IMR-90 (cell line): ENCODE data around the gene ANXA2. TPM values are rescaled to one million over a fixed set of nuclear protein-coding genes. Genes with fewer than 3 reads are reported as not detected.

Experiments
- ATAC-seq: fragments of 200-7000 bp; cut with Tn5 transposase; 2 replicates; pipeline ENCODE4 v1.9.1; 2020; ENCODE audit warnings: low read depth, mild to moderate bottlenecking, moderate library complexity
- BruUV-seq: library from RNA; stranded (reverse); fragments of 400-500 nt; replicated peaks from 2 replicates; lab custom pipeline; 2021; lab: Mats Ljungman, UMichigan
- CTCF ChIA-PET: fragments of 300-600 bp; formaldehyde crosslinking; extraction: SDS; loops from one replicate; lab custom pipeline; 2021; ENCODE audit warnings: antibody characterized with exemption; lab: Yijun Ruan, JAX
- POLR2A ChIA-PET: fragments of 300-600 bp; sonication (Branson Sonifier 250); formaldehyde crosslinking; loops from one replicate; lab custom pipeline; 2022; ENCODE audit warnings: antibody characterized with exemption; ENCODE audit not compliant: unreplicated experiment; lab: Charles Lee
- DNase-seq: peaks from one replicate; pipeline ENCODE4 v3.0.0; 2013
- H2AFZ ChIP-seq: replicated peaks from 2 replicates; pipeline ENCODE3; 2013; ENCODE audit warnings: low read length, mild to moderate bottlenecking; ENCODE audit not compliant: poor library complexity
- H2AK5ac ChIP-seq: 2 replicates; pipeline ENCODE4 v1.6.1; 2013; ENCODE audit warnings: low read depth, low read length, inconsistent platforms
- H2AK9ac ChIP-seq: replicated peaks from 2 replicates; pipeline ENCODE3; 2013; ENCODE audit warnings: mild to moderate bottlenecking, low read depth, low read length, moderate library complexity; ENCODE audit not compliant: poor library complexity
- H2BK120ac ChIP-seq: 2 replicates; pipeline ENCODE4 v1.6.1; 2013; ENCODE audit warnings: low read depth, low read length, inconsistent platforms
- H2BK15ac ChIP-seq: 3 replicates; pipeline ENCODE4 v1.6.1; 2013; ENCODE audit warnings: low read depth, low read length, inconsistent platforms
- H2BK20ac ChIP-seq: 2 replicates; pipeline ENCODE4 v1.6.1; 2013; ENCODE audit warnings: low read depth, mild to moderate bottlenecking, inconsistent platforms, low read length, moderate library complexity
- H2BK5ac ChIP-seq: 2 replicates; pipeline ENCODE4 v1.6.1; 2013; ENCODE audit warnings: mild to moderate bottlenecking, low read depth, low read length, inconsistent platforms; ENCODE audit not compliant: poor library complexity, severe bottlenecking
- H3K14ac ChIP-seq: replicated peaks from 2 replicates; pipeline ENCODE4 v1.6.1; 2013; ENCODE audit warnings: low read depth, low read length, inconsistent platforms
- H3K18ac ChIP-seq: 2 replicates; pipeline ENCODE4 v1.6.1; 2013; ENCODE audit warnings: low read depth, low read length, control low read depth
- H3K23ac ChIP-seq: 2 replicates; pipeline ENCODE4 v1.6.1; 2013; ENCODE audit warnings: low read depth, low read length, inconsistent platforms
- H3K27ac ChIP-seq: 2 replicates; pipeline ENCODE4 v1.5.1; 2013; ENCODE audit warnings: mild to moderate bottlenecking, control low read depth, low read length; ENCODE audit not compliant: insufficient read depth
- H3K27me3 ChIP-seq: 2 replicates; pipeline ENCODE4 v1.6.1; 2013; ENCODE audit warnings: low read length; ENCODE audit not compliant: control insufficient read depth, insufficient read depth
- H3K36me3 ChIP-seq: 2 replicates; pipeline ENCODE4 v1.6.1; 2013; ENCODE audit warnings: low read length, mixed read lengths; ENCODE audit not compliant: control insufficient read depth, insufficient read depth
- H3K4ac ChIP-seq: 2 replicates; pipeline ENCODE4 v1.6.1; 2013; ENCODE audit warnings: low read depth, low read length, inconsistent platforms
- H3K4me1 ChIP-seq: 2 replicates; pipeline ENCODE4 v1.6.1; 2013; ENCODE audit warnings: low read length, mixed read lengths; ENCODE audit not compliant: control insufficient read depth, insufficient read depth
- H3K4me2 ChIP-seq: 2 replicates; pipeline ENCODE4 v1.6.1; 2013; ENCODE audit warnings: low read depth, mild to moderate bottlenecking, control low read depth, low read length, moderate library complexity
- H3K4me3 ChIP-seq: 2 replicates; pipeline ENCODE4 v1.5.1; 2013; ENCODE audit warnings: low read depth, mild to moderate bottlenecking, control low read depth, low read length, moderate library complexity; ENCODE audit not compliant: insufficient read depth
- H3K56ac ChIP-seq: 2 replicates; pipeline ENCODE4 v1.6.1; 2013; ENCODE audit warnings: low read length, inconsistent platforms; ENCODE audit not compliant: insufficient read depth; ENCODE audit errors: extremely low read depth
- H3K79me1 ChIP-seq, 2 experiments: 2 replicates each; pipeline ENCODE4 v1.6.1; 2013; ENCODE audit warnings: low read length in 2 of 2, inconsistent platforms in 1 of 2, low read depth in 1 of 2
- H3K9ac ChIP-seq: 2 replicates; pipeline ENCODE4 v1.6.1; 2013; ENCODE audit warnings: low read depth, low read length, control low read depth
- H3K9me1 ChIP-seq: 2 replicates; pipeline ENCODE4 v1.6.1; 2013; ENCODE audit warnings: low read length, inconsistent platforms; ENCODE audit not compliant: insufficient read depth
- H3K9me3 ChIP-seq: 2 replicates; pipeline ENCODE4 v1.6.1; 2013; ENCODE audit warnings: low read length; ENCODE audit not compliant: control insufficient read depth, insufficient read depth
- H4K20me1 ChIP-seq: 2 replicates; pipeline ENCODE4 v1.6.1; 2013; ENCODE audit warnings: low read length, inconsistent platforms; ENCODE audit not compliant: insufficient read depth
- H4K5ac ChIP-seq: 2 replicates; pipeline ENCODE4 v1.6.1; 2013; ENCODE audit warnings: mild to moderate bottlenecking, low read depth, low read length, control low read depth
- H4K8ac ChIP-seq, 2 experiments: 2 replicates each; pipeline ENCODE4 v1.6.1; 2013; ENCODE audit warnings: low read depth in 2 of 2, low read length in 2 of 2, control low read depth in 1 of 2, inconsistent platforms in 1 of 2
- H4K91ac ChIP-seq: 2 replicates; pipeline ENCODE4 v1.6.1; 2013; ENCODE audit warnings: low read depth, low read length, inconsistent platforms; ENCODE audit not compliant: insufficient read depth
- BHLHE40 ChIP-seq: fragments of 150-350 bp; IDR thresholded peaks from 2 replicates; pipeline ENCODE4 v1.6.1; 2016; ENCODE audit warnings: mild to moderate bottlenecking, low read depth, low read length
- CEBPB ChIP-seq: IDR thresholded peaks from 2 replicates; pipeline ENCODE4 v1.6.1; 2012; ENCODE audit warnings: low read depth, low read length, improper control_type of control experiment
- CHD1 ChIP-seq: IDR thresholded peaks from 2 replicates; pipeline ENCODE4 v1.6.1; 2012; ENCODE audit warnings: low read depth, low read length, improper control_type of control experiment
- MAFK ChIP-seq: IDR thresholded peaks from 2 replicates; pipeline ENCODE4 v1.6.1; 2012; ENCODE audit warnings: low read depth, low read length, improper control_type of control experiment
- MAZ ChIP-seq: IDR thresholded peaks from 2 replicates; pipeline ENCODE4 v1.6.1; 2012; ENCODE audit warnings: low read depth, mild to moderate bottlenecking, low read length, improper control_type of control experiment, moderate library complexity, borderline replicate concordance
- NFE2L2 ChIP-seq: fragments of 150-350 bp; IDR thresholded peaks from 2 replicates; pipeline ENCODE4 v1.6.1; 2016; ENCODE audit warnings: low read depth, mild to moderate bottlenecking, low read length
- RAD21 ChIP-seq: IDR thresholded peaks from 2 replicates; pipeline ENCODE4 v1.6.1; 2012; ENCODE audit warnings: low read length, improper control_type of control experiment
- RCOR1 ChIP-seq: IDR thresholded peaks from 2 replicates; pipeline ENCODE4 v1.6.1; 2012; ENCODE audit warnings: mild to moderate bottlenecking, low read length, improper control_type of control experiment; ENCODE audit not compliant: insufficient replicate concordance
- RFX5 ChIP-seq: IDR thresholded peaks from 2 replicates; pipeline ENCODE4 v1.8.0; 2012; ENCODE audit warnings: low read depth, mild to moderate bottlenecking, low read length, moderate library complexity
- SMC3 ChIP-seq: fragments of 150-350 bp; IDR thresholded peaks from 2 replicates; pipeline ENCODE4 v1.6.1; 2016; ENCODE audit warnings: low read depth, mild to moderate bottlenecking, antibody characterized with exemption, low read length, moderate library complexity
- WGBS, 2 experiments: methylation state at CpG; one replicate each; pipeline versions ENCODE4 v1.1.5 to v1.1.7; 2013; ENCODE audit warnings: missing lambda C conversion rate in 2 of 2; ENCODE audit not compliant: insufficient read length in 1 of 2; ENCODE audit errors: extremely low coverage in 2 of 2; 5-methylcytosine and 5-hydroxymethylcytosine counted together
- dilution Hi-C: fragments of 300-500 bp; cut with HindIII; formaldehyde crosslinking; loops from one replicate; pipeline ENCODE4 v1.14.3; 2018; ENCODE audit warnings: low sequenced_read_pairs; ENCODE audit not compliant: unreplicated experiment
- in situ Hi-C: fragments of 300-500 bp; cut with MboI; formaldehyde crosslinking; loops from 3 replicates; pipeline ENCODE4 v1.14.3; 2019; ENCODE audit warnings: low sequenced_read_pairs, inconsistent platforms, mixed read lengths
- intact Hi-C: fragments of 100-400 bp; cut with micrococcal nuclease; formaldehyde crosslinking; loops from 2 replicates; pipeline ENCODE4 v1.10.0; 2022
- polyA plus RNA-seq, 3 experiments: library from polyadenylated mRNA; depleted of rRNA; stranded (reverse); fragments of >200 nt; gene quantifications; 2 replicates each; pipeline ENCODE4 v1.2.3, GENCODE V29; 2012; ENCODE audit warnings: low replicate concordance in 1 of 3
- total RNA-seq: library from RNA; depleted of rRNA; stranded (reverse); fragments of >200 nt; gene quantifications from 2 replicates; pipeline ENCODE4 v1.2.3, GENCODE V29; 2012
- TF ChIP-seq, protein P1 (sequence below): fragments of 150-350 bp; IDR thresholded peaks from 2 replicates; pipeline ENCODE4 v1.6.1; 2017; ENCODE audit warnings: mild to moderate bottlenecking, antibody characterized with exemption, low read length, low read depth
- TF ChIP-seq, protein P2 (sequence below): fragments of 150-350 bp; IDR thresholded peaks from 2 replicates; pipeline ENCODE4 v1.6.1; 2016; ENCODE audit warnings: low read depth, mild to moderate bottlenecking, low read length, moderate library complexity, borderline replicate concordance

The ANXA2 gene
- total and polyA plus RNA-seq, 2 of the 4 experiments (the other 2 are of a cell fraction) = 7,454 to 8,412 TPM

GRCh38 chr15:60369696-60370095 lies 28.1 kb downstream of the ANXA2 start:
- peaks cover 15% of the 10 kb centered on the region for H3K9me1 ChIP-seq
- H2AFZ ChIP-seq = no peak overlapping the region
- H3K18ac ChIP-seq = no peak overlapping the region; the same call in 1 of the 2 replicates
- no peak overlapping the region; the same call in 1 of the 2 replicates for H3K14ac ChIP-seq
- ChIA-PET CTCF (no interaction called here), POLR2A (no interaction called here)
- no peak overlapping the region; the same call in 1 of the 2 replicates for H3K4ac ChIP-seq
- peaks cover 29% of the 10 kb centered on the region for H3K4me1 ChIP-seq
- intact Hi-C loops (no loop called here), dilution Hi-C loops (no loop called here), in situ Hi-C loops (no loop called here)
- H3K9me3 ChIP-seq = no peaks in the 10 kb centered on the region
- H3K79me1 ChIP-seq = peaks cover 22 to 60% of the 10 kb centered on the region in 2 experiments
- no peak overlapping the region for H3K9ac ChIP-seq
- ATAC-seq (no peak), DNase-seq (no peak)
- no peak overlapping the region for H2BK20ac ChIP-seq
- H2BK15ac ChIP-seq = no peak overlapping the region
- TF ChIP-seq RCOR1 (no peak), RFX5 (no peak), CEBPB (no peak), NFE2L2 (no peak), BHLHE40 (no peak), SMC3 (no peak), MAZ (no peak), RAD21 (no peak), MAFK (no peak), CHD1 (no peak)
- TF ChIP-seq, protein P1, sequence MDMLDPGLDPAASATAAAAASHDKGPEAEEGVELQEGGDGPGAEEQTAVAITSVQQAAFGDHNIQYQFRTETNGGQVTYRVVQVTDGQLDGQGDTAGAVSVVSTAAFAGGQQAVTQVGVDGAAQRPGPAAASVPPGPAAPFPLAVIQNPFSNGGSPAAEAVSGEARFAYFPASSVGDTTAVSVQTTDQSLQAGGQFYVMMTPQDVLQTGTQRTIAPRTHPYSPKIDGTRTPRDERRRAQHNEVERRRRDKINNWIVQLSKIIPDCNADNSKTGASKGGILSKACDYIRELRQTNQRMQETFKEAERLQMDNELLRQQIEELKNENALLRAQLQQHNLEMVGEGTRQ = no peak
- TF ChIP-seq, protein P2, sequence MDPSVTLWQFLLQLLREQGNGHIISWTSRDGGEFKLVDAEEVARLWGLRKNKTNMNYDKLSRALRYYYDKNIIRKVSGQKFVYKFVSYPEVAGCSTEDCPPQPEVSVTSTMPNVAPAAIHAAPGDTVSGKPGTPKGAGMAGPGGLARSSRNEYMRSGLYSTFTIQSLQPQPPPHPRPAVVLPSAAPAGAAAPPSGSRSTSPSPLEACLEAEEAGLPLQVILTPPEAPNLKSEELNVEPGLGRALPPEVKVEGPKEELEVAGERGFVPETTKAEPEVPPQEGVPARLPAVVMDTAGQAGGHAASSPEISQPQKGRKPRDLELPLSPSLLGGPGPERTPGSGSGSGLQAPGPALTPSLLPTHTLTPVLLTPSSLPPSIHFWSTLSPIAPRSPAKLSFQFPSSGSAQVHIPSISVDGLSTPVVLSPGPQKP = no peak
- H4K8ac ChIP-seq = peak overlapping the region in 1 of 2 experiments; percentile 27; a peak in 1 of 4 replicates
- no peak overlapping the region for H3K4me3 ChIP-seq
- H3K36me3 ChIP-seq = peaks cover 34% of the 10 kb centered on the region
- peak overlapping the region; percentile 25; the same call in 1 of the 2 replicates for H3K27ac ChIP-seq
- H4K20me1 ChIP-seq = peaks cover 51% of the 10 kb centered on the region
- H3K23ac ChIP-seq = no peak overlapping the region; the same call in 1 of the 2 replicates
- no peak overlapping the region for H3K4me2 ChIP-seq
- no peak overlapping the region for H2BK120ac ChIP-seq
- H2AK5ac ChIP-seq = no peak overlapping the region
- H2AK9ac ChIP-seq = no peak overlapping the region
- no peaks in the 10 kb centered on the region for H3K27me3 ChIP-seq
- WGBS, 2 experiments = 100% methylated on average over 2 of the region's 5 CpGs; no CpG with 5 or more reads in 1 of the 2 experiments
- no peak overlapping the region for H3K56ac ChIP-seq
- no peak overlapping the region for H4K91ac ChIP-seq
- H4K5ac ChIP-seq = no peak overlapping the region
- no TSS peak for BruUV-seq
- H2BK5ac ChIP-seq = peak overlapping the region; percentile 8
